ENCODE data around the gene DNAJC27. TPM values are rescaled to one million over a fixed set of nuclear protein-coding genes. Genes with fewer than 3 reads are reported as not detected.

Gene DNAJC27
- total and polyA plus RNA-seq, 12 donors, result 2.8 to 13.1 (median 9.6) TPM

DNA sequence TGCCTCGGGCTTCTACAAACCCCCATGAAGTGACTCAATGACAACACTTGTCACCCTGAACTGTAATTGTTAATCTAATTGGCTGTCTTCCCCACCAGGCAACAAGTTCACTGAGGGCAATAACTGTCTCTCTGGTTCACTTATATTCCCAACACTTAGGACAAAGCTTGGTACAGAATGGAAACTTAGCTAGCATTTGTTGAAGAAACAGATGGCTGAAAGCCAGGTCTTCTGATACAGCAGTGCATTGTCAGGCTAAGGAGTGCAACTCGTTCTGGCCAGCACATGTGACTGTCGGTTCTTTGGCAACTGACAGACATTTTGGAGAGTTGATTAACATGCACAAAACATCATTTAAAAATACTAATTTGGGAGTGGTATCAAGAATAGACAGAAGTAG, 14.6 kb upstream of the DNAJC27 start:
- Histone ChIP-seq H3K27ac (peak overlapping the region in 7 of 10 donors; percentile 1 to 69 (median 58)), H3K4me3 (no peak overlapping the region), H3K9me3 (no peaks in the 10 kb centered on the region), H3K4me1 (peaks cover 4 to 28% (median 20%) of the 10 kb centered on the region in 9 donors), H3K36me3 (no peaks in the 10 kb centered on the region), H3K27me3 (no peaks in the 10 kb centered on the region)
- DNase-seq (peak in 1 of 2 donors; percentile 46), ATAC-seq (peak; percentile 41 to 83 (median 74))
- WGBS, 2 donors, result 15 to 20% methylated on average over 3 of the region's 3 CpGs
- intact Hi-C loops (cut with DNase I), result loop anchor here in 4 of 10 donors (5.0 to 10.0 kb wide), 3 partner anchors 51 to 208 kb away; partner anchors contain the start of gene EFR3B (in 2 of the 4)
- TF ChIP-seq, protein P1, sequence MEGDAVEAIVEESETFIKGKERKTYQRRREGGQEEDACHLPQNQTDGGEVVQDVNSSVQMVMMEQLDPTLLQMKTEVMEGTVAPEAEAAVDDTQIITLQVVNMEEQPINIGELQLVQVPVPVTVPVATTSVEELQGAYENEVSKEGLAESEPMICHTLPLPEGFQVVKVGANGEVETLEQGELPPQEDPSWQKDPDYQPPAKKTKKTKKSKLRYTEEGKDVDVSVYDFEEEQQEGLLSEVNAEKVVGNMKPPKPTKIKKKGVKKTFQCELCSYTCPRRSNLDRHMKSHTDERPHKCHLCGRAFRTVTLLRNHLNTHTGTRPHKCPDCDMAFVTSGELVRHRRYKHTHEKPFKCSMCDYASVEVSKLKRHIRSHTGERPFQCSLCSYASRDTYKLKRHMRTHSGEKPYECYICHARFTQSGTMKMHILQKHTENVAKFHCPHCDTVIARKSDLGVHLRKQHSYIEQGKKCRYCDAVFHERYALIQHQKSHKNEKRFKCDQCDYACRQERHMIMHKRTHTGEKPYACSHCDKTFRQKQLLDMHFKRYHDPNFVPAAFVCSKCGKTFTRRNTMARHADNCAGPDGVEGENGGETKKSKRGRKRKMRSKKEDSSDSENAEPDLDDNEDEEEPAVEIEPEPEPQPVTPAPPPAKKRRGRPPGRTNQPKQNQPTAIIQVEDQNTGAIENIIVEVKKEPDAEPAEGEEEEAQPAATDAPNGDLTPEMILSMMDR (IDR thresholded peaks at IDR 0.05), result no peak

DNA sequence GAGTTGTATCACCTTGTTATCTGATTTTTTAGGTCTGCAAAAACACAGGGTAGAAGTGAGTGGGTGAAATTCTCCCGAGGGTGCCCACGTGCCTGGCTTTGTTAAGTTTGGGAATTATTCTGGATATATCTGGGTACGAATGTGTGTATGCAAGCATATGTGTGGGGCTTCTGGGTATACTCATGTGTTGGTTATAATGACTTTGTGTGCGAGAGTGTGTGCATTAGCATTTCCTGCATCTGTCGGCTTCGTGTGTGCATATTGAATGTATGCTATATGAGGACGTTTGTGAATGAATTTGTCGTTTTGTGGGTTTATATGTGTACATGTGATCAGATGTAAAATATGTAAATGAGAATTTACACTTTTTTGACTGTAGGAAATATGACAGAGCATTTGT, 13.8 kb upstream of the DNAJC27 start:
- Histone ChIP-seq H3K27me3 (no peaks in the 10 kb centered on the region), H3K4me1 (peaks cover 4 to 28% (median 20%) of the 10 kb centered on the region in 9 donors), H3K4me3 (no peak overlapping the region), H3K9me3 (no peaks in the 10 kb centered on the region), H3K27ac (peak overlapping the region in 6 of 10 donors; percentile 58 to 85 (median 68)), H3K36me3 (peaks cover 0 to 2% (median 0%) of the 10 kb centered on the region in 9 donors)
- intact Hi-C loops (cut with DNase I), result loop anchor here in 4 of 10 donors (5.0 to 10.0 kb wide), 3 partner anchors 52 to 209 kb away; partner anchors contain the start of gene EFR3B (in 2 of the 4)
- DNase-seq (no peak), ATAC-seq (peak in 1 of 8 donors; percentile 26)
- 69 to 80% methylated on average over 8 of the region's 8 CpGs for WGBS, 2 donors
- TF ChIP-seq, protein P1 (IDR thresholded peaks at IDR 0.05), result no peak

DNA sequence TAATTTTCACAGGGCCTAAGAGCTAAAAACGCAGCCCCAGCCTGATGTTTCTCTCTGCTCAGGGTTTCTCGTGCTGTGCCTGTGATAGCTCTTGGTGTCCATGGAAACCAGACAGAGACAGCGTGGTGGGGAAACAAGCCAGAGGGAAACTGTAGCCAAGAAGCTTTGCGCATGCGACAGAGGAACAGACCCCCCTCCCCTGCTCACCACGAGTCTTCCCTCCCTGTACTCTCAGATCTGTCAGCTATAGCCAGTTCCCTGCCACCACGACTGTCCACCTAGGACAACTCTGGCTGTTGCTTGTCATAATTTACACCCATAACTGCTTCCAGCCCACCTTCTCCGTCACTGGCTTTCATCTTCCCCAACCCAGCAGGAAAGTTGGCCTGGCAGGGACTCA, 13.2 kb upstream of the DNAJC27 start:
- H3K27me3 ChIP-seq, result no peaks in the 10 kb centered on the region
- ATAC-seq (peak; percentile 63 to 97 (median 92)), DNase-seq (peak; percentile 36 to 81)
- intact Hi-C loops (cut with DNase I), result loop anchor here in 5 of 10 donors (5.0 to 10.0 kb wide), 3 partner anchors 52 to 210 kb away; partner anchors contain the start of gene EFR3B (in 3 of the 5)
- no peak overlapping the region for H3K4me3 ChIP-seq
- TF ChIP-seq, protein P1 (IDR thresholded peaks at IDR 0.05), result no peak
- peaks cover 0 to 8% (median 0%) of the 10 kb centered on the region in 9 donors for H3K36me3 ChIP-seq
- 6 to 11% methylated on average over 8 of the region's 8 CpGs for WGBS, 2 donors
- peaks cover 4 to 28% (median 20%) of the 10 kb centered on the region in 9 donors for H3K4me1 ChIP-seq
- peak overlapping the region in 8 of 10 donors; percentile 15 to 85 (median 65) for H3K27ac ChIP-seq
- H3K9me3 ChIP-seq, result no peaks in the 10 kb centered on the region

DNA sequence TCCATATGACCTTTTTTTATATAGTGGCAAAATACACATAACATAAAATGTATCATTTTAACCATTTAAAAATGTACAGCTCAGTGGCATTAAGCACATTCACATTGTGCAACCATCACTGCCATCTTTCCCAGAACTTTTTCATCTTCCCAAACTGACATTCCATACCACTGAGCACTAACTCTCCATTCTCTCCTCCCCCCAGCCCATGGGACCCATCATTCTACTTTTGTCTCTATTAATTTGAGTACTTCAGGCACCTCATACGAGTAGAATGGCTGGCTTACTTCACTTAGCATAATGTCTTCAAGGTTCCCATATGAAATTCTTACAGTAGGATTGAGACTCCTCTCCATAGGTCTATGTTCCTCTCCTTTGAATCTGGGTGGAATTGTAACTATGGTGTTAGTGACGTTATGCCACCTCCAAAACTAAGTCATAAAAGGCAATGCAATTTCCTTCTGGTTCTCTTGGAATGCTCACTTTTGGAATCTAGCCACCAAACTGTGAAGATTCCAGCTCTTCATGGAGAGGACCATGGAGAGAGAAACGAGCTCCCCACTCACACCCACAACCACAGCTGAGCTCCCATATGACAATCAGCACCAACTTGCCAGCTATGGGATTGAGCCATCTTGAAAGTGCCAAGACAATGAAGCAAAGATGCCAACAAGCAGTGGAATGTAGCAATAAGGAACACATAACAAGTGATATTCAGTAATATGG, 9.8 kb upstream of the DNAJC27 start:
- TF ChIP-seq, protein P1 (IDR thresholded peaks at IDR 0.05), result no peak
- no peak for ATAC-seq
- intact Hi-C loops (cut with DNase I), result loop anchor here in 2 of 10 donors (5.0 to 10.0 kb wide), 2 partner anchors 61 to 213 kb away; partner anchors contain the start of gene EFR3B (in 1 of the 2)
- no peak overlapping the region for H3K4me3 ChIP-seq
- peaks cover 0 to 19% (median 0%) of the 10 kb centered on the region in 9 donors for H3K36me3 ChIP-seq
- DNase-seq, result no peak
- no peaks in the 10 kb centered on the region for H3K9me3 ChIP-seq
- 64 to 65% methylated on average over 3 of the region's 3 CpGs for WGBS, 2 donors
- no peaks in the 10 kb centered on the region for H3K27me3 ChIP-seq
- H3K4me1 ChIP-seq, result peaks cover 4 to 24% (median 16%) of the 10 kb centered on the region in 9 donors
- H3K27ac ChIP-seq, result no peak overlapping the region
